ENCODE measurements around the gene IFNA17.
"Not testable (repeated sequence)": the region's sequence is repeated elsewhere in the genome, so short reads cannot be mapped to it uniquely, and the experiment has no call there.

IFNA17 gene

GRCh38 chr9:21210311-21210710 lies 17.7 kb downstream of the IFNA17 start:
- no peak for DNase-seq

- DNase-seq = not testable (repeated sequence)
Measured at GRCh38 chr9:21207043-21207442, 21.0 kb downstream of the IFNA17 start, which contains the start of gene IFNA10. Gene IFNA10 (minus strand): TSS chr9:21207143. CDS start chr9:21207097, 46 bp downstream.

- DNase-seq = no peak
Measured at GRCh38 chr9:21205204-21205603, 22.8 kb downstream of the IFNA17 start.

- DNase-seq = not testable (repeated sequence)
Measured at GRCh38 chr9:21202105-21202504, 25.9 kb downstream of the IFNA17 start, which contains the start of gene IFNA7. Gene IFNA7 (minus strand): TSS chr9:21202205. CDS start chr9:21202165, 40 bp downstream.

- not testable (repeated sequence) for DNase-seq
Measured at GRCh38 chr9:21194867-21195776, 32.9 kb downstream of the IFNA17 start.

- DNase-seq = not testable (repeated sequence)
Measured at GRCh38 chr9:21187487-21187886, 40.5 kb downstream of the IFNA17 start, which contains the start of gene IFNA4. Gene IFNA4 (minus strand): TSS chr9:21187587. CDS start chr9:21187531, 56 bp downstream.

GRCh38 chr9:21182810-21183736 lies 44.9 kb downstream of the IFNA17 start:
- DNase-seq = not testable (repeated sequence)
